ENCODE results near the gene TMC8.

Gene TMC8

GRCh38 chr17:78126895-78127238 lies 3.7 kb upstream of the TMC8 start:
- TF ChIP-seq CTCF (IDR thresholded peaks at IDR 0.05; ENCODE audit: low read depth, low read length, missing control alignments) = no peak
- in situ Hi-C loops (cut with HindIII; ENCODE audit: low sequenced_read_pairs) = no loop called here
- DNase-seq (ENCODE audit: low read depth) = no peak
- H3K4me3 ChIP-seq (ENCODE audit: low read depth, low read length) = no peak overlapping the region

GRCh38 chr17:78127239-78127887 lies 3.2 kb upstream of the TMC8 start:
- in situ Hi-C loops (cut with HindIII; ENCODE audit: low sequenced_read_pairs) = no loop called here
- peak overlapping the region; percentile 41 for H3K4me3 ChIP-seq (ENCODE audit: low read depth, low read length)
- TF ChIP-seq CTCF (IDR thresholded peaks at IDR 0.05; ENCODE audit: low read depth, low read length, missing control alignments) = no peak
- no peak for DNase-seq (ENCODE audit: low read depth)

- peak overlapping the region; percentile 41 for H3K4me3 ChIP-seq (ENCODE audit: low read depth, low read length)
- DNase-seq (ENCODE audit: low read depth) = no peak
- in situ Hi-C loops (cut with HindIII; ENCODE audit: low sequenced_read_pairs) = no loop called here
- TF ChIP-seq CTCF (IDR thresholded peaks at IDR 0.05; ENCODE audit: low read depth, low read length, missing control alignments) = no peak
Measured at GRCh38 chr17:78127888-78128550, 2.6 kb upstream of the TMC8 start.

- no peak for TF ChIP-seq CTCF (IDR thresholded peaks at IDR 0.05; ENCODE audit: low read depth, low read length, missing control alignments)
- in situ Hi-C loops (cut with HindIII; ENCODE audit: low sequenced_read_pairs) = no loop called here
- H3K4me3 ChIP-seq (ENCODE audit: low read depth, low read length) = peak within 1 kb of the TSS; percentile 41
- no peak for DNase-seq (ENCODE audit: low read depth)
Measured at GRCh38 chr17:78128551-78129350, 1.8 kb upstream of the TMC8 start, which contains the start of gene TMC6. Gene TMC6, minus strand, starts transcription at chr17:78128755. Its CDS starts 1,923 bp downstream, at chr17:78126832.

- no peak overlapping the region for H3K4me3 ChIP-seq (ENCODE audit: low read depth, low read length)
- TF ChIP-seq CTCF (IDR thresholded peaks at IDR 0.05; ENCODE audit: low read depth, low read length, missing control alignments) = no peak
- no peak for DNase-seq (ENCODE audit: low read depth)
- in situ Hi-C loops (cut with HindIII; ENCODE audit: low sequenced_read_pairs) = no loop called here
Measured at GRCh38 chr17:78129351-78130089, 1.1 kb upstream of the TMC8 start.

- in situ Hi-C loops (cut with HindIII; ENCODE audit: low sequenced_read_pairs) = no loop called here
- TF ChIP-seq CTCF (IDR thresholded peaks at IDR 0.05; ENCODE audit: low read depth, low read length, missing control alignments) = no peak
- no peak for DNase-seq (ENCODE audit: low read depth)
- no peak overlapping the region for H3K4me3 ChIP-seq (ENCODE audit: low read depth, low read length)
Measured at GRCh38 chr17:78130090-78130436, 508 bp upstream of the TMC8 start.

All from astrocyte of the cerebellum (primary cell).